ENCODE data around the gene CHRNA4.

DNA sequence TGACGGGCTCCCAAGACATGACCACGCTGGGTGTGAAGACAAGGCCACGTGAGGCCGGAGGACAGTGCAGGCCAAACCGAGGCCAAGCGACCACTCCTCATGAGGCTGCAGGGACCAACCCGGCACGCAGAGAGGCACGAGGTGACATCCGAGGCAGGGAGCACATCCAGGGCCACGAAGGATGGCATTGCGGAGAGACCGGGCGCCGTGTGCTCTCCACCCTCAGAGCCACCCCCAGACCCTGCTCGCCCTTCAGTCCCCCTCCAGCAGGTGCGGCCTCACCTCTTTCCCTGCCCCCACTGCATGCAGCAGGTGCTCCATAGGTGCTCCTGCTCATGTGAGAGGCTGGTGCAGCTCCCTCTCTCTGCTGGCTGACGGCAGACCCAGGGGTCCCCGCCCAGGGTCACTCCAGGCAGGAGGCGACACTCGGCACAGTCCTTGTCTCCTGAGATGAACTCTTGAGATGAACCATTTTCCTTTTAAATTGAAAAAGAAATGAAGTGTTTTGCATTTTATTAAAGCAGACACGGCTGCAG, 33.8 kb upstream of the CHRNA4 start:
- TF ChIP-seq, protein P1, sequence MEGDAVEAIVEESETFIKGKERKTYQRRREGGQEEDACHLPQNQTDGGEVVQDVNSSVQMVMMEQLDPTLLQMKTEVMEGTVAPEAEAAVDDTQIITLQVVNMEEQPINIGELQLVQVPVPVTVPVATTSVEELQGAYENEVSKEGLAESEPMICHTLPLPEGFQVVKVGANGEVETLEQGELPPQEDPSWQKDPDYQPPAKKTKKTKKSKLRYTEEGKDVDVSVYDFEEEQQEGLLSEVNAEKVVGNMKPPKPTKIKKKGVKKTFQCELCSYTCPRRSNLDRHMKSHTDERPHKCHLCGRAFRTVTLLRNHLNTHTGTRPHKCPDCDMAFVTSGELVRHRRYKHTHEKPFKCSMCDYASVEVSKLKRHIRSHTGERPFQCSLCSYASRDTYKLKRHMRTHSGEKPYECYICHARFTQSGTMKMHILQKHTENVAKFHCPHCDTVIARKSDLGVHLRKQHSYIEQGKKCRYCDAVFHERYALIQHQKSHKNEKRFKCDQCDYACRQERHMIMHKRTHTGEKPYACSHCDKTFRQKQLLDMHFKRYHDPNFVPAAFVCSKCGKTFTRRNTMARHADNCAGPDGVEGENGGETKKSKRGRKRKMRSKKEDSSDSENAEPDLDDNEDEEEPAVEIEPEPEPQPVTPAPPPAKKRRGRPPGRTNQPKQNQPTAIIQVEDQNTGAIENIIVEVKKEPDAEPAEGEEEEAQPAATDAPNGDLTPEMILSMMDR (conservative IDR thresholded peaks at IDR 0.05 in 1 of 2, IDR thresholded peaks at IDR 0.05 in 1 of 2; ENCODE audit: low read depth in 1 of 2, low read length in 2 of 2), result no peak
- TF ChIP-seq EZH2 (IDR thresholded peaks at IDR 0.05; ENCODE audit: low read length, missing control alignments), result no peak

All from fibroblast of lung (primary cell).